IPS DF 4.7 (cell line): ENCODE data around the gene XYLT1.
A peak's percentile ranks its signal among the peaks of the same experiment; 100 is the strongest.
"Not testable (repeated sequence)": the region's sequence is repeated elsewhere in the genome, so short reads cannot be mapped to it uniquely, and the experiment has no call there.

ENCODE experiments used
- DNase-seq: peaks from one replicate; pipeline ENCODE4 v3.0.0-alpha.2; 2013; ENCODE audit warnings: low spot score; ENCODE audit errors: extremely low read depth

The XYLT1 gene

GRCh38 chr16:17432901-17433576 lies 37.7 kb downstream of the XYLT1 start:
- no peak for DNase-seq

DNA sequence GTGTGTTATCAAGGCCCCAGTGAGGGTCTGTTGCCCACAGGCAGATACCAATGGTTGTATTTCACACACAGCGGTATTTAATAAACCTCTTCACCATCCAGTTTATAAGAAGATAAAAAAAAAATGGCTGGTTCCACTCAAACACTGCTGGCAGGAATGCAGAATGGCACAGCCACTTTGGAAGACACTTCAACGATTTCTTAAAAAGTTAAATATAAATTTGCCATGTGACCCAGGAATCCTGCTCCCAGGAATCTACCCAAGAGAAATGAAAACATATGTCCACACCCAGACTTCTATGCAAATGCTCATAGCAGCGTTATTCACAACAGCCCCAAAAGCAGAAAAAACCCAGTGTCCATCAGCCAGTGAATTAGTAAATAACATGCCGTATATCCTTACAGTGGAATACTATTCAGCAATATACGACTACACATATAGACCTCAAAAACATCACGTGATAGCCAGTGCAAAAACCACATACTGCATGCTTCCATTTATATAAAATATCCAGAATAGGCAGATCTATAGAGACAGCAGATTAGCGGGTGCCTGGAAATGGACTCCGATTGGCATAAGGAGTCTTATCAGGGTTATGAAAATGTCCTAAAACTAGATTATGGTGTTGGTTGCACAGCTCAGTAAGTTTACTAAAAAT lies 38.7 kb downstream of the XYLT1 start:
- DNase-seq = no peak

DNA sequence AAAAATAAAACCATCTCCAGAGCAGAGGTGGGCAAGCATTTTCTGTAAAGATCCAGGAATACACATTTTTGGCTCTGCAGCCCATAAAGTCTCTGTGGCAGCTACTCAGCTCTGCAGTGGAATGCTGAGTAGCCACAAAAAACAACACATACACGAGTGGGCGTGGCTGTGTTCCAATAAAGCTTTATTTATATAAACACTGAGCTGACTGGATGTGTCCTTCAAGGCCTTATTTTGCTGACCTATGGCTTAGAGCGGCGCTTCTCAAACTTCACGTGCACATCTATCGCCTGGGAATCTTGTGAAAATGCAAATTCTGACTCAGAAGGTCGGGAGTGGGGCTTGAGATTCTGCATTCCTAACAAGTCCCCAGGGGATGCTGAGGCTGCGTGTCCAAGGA lies 39.7 kb downstream of the XYLT1 start:
- DNase-seq = no peak

- no peak for DNase-seq
Observed at GRCh38 chr16:17426451-17426850, 44.3 kb downstream of the XYLT1 start.

DNA sequence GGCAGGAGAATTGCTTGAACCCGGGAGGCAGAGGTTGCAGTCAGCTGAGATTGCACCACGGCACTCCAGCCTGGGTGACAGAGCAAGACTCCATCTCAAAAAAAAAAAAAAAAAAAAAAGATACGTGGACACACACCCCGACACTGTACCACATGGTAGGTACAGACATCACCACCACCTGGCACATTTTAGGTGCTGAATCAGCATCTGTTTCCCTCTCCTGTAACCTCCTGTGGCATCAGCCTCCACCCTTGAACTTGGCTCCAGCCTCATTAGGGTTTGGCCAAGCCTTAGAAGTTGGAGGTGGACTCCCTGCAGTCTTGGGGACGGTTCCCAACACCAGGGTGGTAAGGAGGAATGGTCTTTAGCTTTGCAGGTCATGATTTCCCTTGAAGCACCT lies 46.0 kb downstream of the XYLT1 start:
- DNase-seq = no peak

DNA sequence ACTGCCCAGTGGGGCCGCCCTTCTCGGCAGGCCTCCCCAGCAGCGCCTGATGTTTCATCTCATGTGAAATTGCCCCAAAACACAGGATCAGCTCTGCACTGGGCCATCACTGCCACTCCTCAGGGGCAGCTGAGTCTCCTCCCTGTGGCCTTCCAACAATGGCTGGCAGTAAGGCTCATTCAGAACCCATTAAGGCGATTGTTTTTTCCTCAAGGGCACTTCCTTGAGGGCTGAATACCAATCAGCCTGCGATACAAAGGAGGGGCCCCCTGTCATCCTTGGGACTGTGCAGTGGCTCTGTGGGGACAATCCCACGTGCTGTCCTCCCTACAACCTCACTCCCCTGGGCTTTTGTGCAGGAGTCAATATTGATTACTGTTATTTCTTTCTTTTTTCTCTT lies 47.5 kb downstream of the XYLT1 start:
- DNase-seq = peak; percentile 36

- no peak for DNase-seq
Observed at GRCh38 chr16:17420816-17421215, 49.9 kb downstream of the XYLT1 start.

- DNase-seq = no peak
Observed at GRCh38 chr16:17419266-17419665, 51.5 kb downstream of the XYLT1 start.

DNA sequence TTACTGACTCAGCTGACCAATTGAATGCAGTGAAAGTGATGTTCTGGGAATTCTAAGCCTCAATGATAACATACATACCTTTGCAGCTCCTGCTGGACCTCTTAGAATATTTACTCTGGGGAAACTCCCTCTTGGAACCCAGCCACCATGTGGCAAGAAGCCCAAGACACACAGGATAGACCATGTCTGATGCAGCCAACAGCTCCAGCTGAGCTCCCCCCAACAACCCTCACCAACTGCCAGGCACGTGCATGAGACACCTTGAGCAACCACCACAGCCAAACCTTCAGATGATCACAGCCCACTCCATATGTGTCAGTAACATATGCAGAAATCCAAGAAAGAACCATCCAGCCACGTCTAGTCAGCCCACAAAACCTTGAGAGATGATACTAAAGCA lies 53.0 kb downstream of the XYLT1 start:
- DNase-seq = no peak

GRCh38 chr16:17416461-17417311 lies 54.1 kb downstream of the XYLT1 start:
- DNase-seq = no peak

DNA sequence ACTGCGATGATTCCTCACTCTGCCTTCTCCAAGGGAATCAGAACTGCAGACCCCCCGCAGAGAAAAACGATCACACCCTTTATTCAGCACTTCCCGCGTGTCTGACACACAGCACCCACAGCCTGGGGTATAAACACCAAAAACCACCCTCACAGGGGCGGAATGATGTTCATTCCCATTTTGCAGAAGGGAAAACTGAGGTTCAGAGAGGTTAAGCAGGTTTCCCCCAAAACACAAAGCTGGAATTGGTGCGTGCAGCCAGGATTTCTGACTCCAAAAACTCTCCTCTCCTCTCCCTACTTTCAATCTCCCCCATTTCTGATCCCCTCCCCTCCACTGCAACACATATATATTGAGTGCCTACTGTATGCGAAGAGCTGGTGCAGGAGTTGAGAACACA lies 55.8 kb downstream of the XYLT1 start:
- no peak for DNase-seq

GRCh38 chr16:17414421-17414820 lies 56.3 kb downstream of the XYLT1 start:
- no peak for DNase-seq

DNA sequence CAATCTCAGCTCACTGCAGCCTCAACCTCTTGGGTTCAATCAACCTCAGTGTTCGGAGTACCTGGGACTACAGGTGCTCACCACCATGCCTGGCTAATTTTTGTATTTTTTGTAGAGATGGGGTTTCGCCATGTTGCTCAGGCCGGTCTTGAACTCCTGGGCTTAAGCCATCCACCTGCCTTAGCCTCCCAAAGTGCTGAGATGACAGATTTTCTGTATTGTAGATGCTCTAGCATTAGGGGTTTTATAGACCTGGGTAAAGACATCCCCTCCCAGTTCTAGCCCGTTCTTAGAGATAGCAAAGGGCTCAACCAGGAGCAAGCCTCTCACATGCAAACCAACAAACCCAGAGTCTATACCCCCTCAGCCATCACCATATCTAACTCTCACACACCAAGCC lies 57.3 kb downstream of the XYLT1 start:
- no peak for DNase-seq

GRCh38 chr16:17412791-17413190 lies 58.0 kb downstream of the XYLT1 start:
- no peak for DNase-seq

GRCh38 chr16:17412221-17412620 lies 58.5 kb downstream of the XYLT1 start:
- no peak for DNase-seq

- no peak for DNase-seq
Observed at GRCh38 chr16:17411263-17411662, 59.5 kb downstream of the XYLT1 start.

DNA sequence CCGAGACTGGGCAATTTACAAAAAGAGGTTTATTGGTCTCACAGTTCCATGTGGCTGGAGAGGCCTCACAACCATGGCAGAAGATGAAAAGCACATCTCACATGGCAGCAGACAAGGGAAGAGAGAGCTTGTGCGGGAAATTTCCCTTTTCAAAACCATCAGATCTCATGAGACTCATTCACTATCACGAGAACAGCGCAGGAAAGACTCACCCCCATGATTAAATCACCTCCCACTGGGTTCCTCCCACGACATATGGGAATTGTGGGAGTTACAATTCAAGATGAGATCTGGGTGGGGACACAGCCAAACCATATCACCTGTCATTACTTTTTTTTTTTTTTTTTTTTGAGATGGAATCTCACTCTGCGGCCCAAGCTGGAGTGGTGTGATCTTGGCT lies 60.4 kb downstream of the XYLT1 start:
- DNase-seq = not testable (repeated sequence)

DNA sequence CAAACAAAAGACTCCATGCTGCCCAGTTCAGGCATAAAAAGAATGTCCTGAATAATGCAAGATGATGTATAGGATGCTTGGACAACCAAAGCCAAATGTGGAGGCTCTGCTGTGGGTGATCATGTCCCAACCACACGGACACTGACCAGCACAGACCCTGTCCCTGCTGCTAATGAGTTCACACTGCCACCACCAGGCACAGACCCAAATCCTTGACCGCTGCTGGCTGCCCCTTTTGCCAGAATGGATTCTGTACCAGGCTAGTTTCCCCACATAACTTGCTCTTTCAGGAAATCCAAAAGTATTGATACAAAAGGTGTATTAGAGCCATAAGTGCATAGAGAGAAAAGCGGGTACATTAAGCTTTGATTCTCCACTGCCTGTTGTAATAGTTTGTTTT lies 60.9 kb downstream of the XYLT1 start:
- DNase-seq = no peak

DNA sequence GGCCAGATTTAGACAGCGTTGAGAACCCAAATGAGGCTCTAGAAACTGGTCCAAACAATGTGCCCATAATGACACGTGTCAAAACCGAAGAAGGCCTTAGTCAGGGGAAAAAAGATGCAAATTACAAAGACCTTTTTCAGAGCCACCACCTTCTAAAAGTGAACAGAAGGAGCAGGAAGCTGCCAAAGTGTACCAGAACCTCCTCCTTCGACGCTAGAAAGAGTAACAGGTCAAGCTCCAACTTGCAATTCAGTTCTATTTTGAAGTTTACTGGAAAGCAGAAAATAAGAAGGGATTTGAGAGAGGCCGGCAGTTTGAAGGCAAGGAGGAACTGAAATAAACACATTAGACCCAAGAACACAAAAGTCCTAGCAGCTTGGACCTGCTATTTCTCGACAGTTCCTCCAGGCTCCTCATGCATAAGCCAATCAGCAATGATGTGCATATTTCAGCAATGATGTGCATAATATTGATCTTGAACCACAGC lies 61.8 kb downstream of the XYLT1 start:
- DNase-seq = no peak

- no peak for DNase-seq
Observed at GRCh38 chr16:17408296-17408695, 62.5 kb downstream of the XYLT1 start.

DNA sequence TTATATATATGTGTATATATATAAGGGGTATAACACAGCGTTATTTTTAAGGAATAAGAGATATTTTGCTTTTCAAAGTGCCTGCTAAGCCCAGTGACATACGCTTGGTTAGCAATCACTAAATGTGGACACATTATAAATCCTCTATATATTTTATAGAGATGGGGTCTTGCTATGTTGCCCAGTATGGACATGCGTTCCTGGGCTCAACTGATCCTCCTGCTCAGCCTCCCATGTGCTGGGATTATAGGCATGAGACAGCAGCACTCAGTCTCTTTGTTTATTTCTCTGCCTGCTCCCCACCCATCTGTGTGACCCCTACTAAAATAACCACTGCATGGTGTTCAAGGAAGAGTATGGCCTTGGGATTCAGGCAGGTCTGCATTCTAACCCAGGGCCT lies 63.4 kb downstream of the XYLT1 start:
- DNase-seq = no peak
